Measurements from ENCODE around the gene TRAPPC3. TPM values are rescaled to one million over a fixed set of nuclear protein-coding genes. Genes with fewer than 3 reads are reported as not detected.

TRAPPC3 gene
- total RNA-seq, 1 experiment from 2014 or later: 52.7 TPM

DNA sequence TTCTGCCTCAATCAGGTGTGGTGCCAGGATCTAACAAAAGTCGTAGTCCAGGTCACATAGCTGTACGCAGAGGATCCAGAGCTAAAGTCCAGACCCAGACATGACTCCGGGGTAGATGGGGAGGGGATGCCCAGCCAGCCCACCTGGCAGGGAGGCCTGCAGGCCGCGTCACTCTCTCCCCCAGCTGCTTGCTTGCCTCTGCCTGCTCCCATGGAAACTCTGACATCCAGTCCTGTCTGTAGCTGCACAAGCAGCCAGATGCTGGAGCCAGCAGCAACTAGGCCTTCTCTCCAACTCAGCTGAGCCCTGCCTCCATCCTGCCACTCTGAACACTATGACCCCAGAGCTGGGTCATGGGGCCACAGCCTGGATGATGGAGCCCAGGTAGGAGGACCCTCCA, 32.4 kb downstream of the TRAPPC3 start:
- Histone ChIP-seq H2AFZ (ENCODE audit: low read length) (no peak overlapping the region), H3K18ac (ENCODE audit: insufficient read length, low read depth, low read length) (no peak overlapping the region), H3T11ph (ENCODE audit: low read length) (no peak overlapping the region), H2AK5ac (ENCODE audit: insufficient read length, low read length) (no peak overlapping the region), H3K9me3 (ENCODE audit: control insufficient read depth, low read depth, low read length) (no peaks in the 10 kb centered on the region), H3K4ac (ENCODE audit: low read depth, low read length) (no peak overlapping the region), H3K23me2 (ENCODE audit: insufficient read length, low read depth, low read length, poor library complexity, severe bottlenecking) (no peaks in the 10 kb centered on the region), H3K79me1 (ENCODE audit: insufficient read depth, low read depth, low read length, poor library complexity, severe bottlenecking) (no peaks in the 10 kb centered on the region), H3K9ac (ENCODE audit: extremely low read depth, insufficient read length, low read length) (no peak overlapping the region), H2BK20ac (ENCODE audit: low read depth, low read length, poor library complexity, severe bottlenecking) (no peak overlapping the region), H2BK15ac (ENCODE audit: low read depth, low read length) (no peak overlapping the region), H2BK12ac (ENCODE audit: insufficient read length, low read depth, low read length) (no peak overlapping the region), H4K20me1 (ENCODE audit: control insufficient read depth, insufficient read depth, insufficient read length) (no peaks in the 10 kb centered on the region), H3K56ac (ENCODE audit: insufficient read length, low read depth, low read length) (no peak overlapping the region), H3K14ac (ENCODE audit: insufficient read depth, low read length) (no peak overlapping the region), H3K27ac (ENCODE audit: insufficient read length, low read depth, low read length) (no peak overlapping the region), H3K27me3 (ENCODE audit: insufficient read depth, low read length) (no peaks in the 10 kb centered on the region), H3K4me1 (ENCODE audit: insufficient read depth, low read length) (no peaks in the 10 kb centered on the region), H2BK5ac (ENCODE audit: insufficient read length, low read length) (no peak overlapping the region), H2BK120ac (ENCODE audit: low read depth, low read length, poor library complexity, severe bottlenecking) (no peak overlapping the region), H4K8ac (replicated peaks; ENCODE audit: insufficient read length, low read depth, low read length) (no peak overlapping the region), H4K91ac (ENCODE audit: insufficient read length, low read depth, low read length) (no peak overlapping the region), H3K79me2 (ENCODE audit: insufficient read depth, low read length) (no peaks in the 10 kb centered on the region), H3K23ac (ENCODE audit: insufficient read length, low read depth, low read length) (no peak overlapping the region), H4K5ac (ENCODE audit: insufficient read length, low read depth, low read length) (no peak overlapping the region), H3K4me2 (ENCODE audit: insufficient read depth, insufficient read length, low read length) (no peak overlapping the region)
- peaks cover 7 to 31% of the 10 kb centered on the region in 2 experiments for H3K4me1 Mint-ChIP-seq
- H3K27me3 Mint-ChIP-seq (ENCODE audit: low read depth): peaks cover 3% of the 10 kb centered on the region
- peak overlapping the region in 1 of 3 experiments; percentile 60; a peak in 1 of 7 replicates for H3K27ac Mint-ChIP-seq
- no CpG with 5 or more reads among the region's 5 CpGs for WGBS (ENCODE audit: extremely low coverage, insufficient read length, low lambda C conversion rate)
- TF ChIP-seq, protein P1, sequence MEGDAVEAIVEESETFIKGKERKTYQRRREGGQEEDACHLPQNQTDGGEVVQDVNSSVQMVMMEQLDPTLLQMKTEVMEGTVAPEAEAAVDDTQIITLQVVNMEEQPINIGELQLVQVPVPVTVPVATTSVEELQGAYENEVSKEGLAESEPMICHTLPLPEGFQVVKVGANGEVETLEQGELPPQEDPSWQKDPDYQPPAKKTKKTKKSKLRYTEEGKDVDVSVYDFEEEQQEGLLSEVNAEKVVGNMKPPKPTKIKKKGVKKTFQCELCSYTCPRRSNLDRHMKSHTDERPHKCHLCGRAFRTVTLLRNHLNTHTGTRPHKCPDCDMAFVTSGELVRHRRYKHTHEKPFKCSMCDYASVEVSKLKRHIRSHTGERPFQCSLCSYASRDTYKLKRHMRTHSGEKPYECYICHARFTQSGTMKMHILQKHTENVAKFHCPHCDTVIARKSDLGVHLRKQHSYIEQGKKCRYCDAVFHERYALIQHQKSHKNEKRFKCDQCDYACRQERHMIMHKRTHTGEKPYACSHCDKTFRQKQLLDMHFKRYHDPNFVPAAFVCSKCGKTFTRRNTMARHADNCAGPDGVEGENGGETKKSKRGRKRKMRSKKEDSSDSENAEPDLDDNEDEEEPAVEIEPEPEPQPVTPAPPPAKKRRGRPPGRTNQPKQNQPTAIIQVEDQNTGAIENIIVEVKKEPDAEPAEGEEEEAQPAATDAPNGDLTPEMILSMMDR (conservative IDR thresholded peaks at IDR 0.05): no peak
- H3K4me3 Mint-ChIP-seq: no peak overlapping the region
- DNase-seq: no peak
- H3K36me3 Mint-ChIP-seq (ENCODE audit: insufficient read depth in 1 of 3, low read depth in 3 of 3): no peaks in the 10 kb centered on the region
- no peaks in the 10 kb centered on the region for H3K9me3 Mint-ChIP-seq
